ENCODE measurements around the gene PIGN. TPM values are rescaled to one million over a fixed set of nuclear protein-coding genes. Genes with fewer than 3 reads are reported as not detected.

The PIGN gene
- total RNA-seq, 2 experiments from 2014 or later: 25.0 to 28.2 TPM

DNA sequence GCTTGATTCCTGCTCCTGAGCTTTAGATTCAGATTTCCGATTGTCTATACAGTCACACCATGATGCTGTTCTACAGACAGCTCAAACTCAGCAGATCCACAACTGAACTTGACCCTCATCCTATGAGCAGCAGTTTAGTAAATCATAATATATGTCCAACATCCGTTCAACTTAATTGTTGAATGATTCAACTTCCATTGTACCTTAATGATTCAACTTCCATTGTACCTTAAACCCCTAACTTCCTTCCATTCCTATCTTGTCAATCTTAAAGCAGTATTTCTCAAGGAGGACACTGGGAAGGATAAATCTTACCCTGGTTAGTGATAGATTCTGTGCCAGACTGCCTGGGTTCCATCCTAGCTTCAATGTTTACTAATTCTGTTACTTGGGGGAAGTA, 60.1 kb downstream of the PIGN start:
- no peak overlapping the region for H3K27ac Mint-ChIP-seq
- H3K9me3 Mint-ChIP-seq: no peaks in the 10 kb centered on the region
- no peak for ATAC-seq (ENCODE audit: low read depth)
- H3K36me3 Mint-ChIP-seq: no peaks in the 10 kb centered on the region
- DNase-seq: no peak
- H3K4me3 Mint-ChIP-seq: no peak overlapping the region
- H3K27me3 Mint-ChIP-seq: no peaks in the 10 kb centered on the region
- POLR2A ChIA-PET: no interaction called here
- no peaks in the 10 kb centered on the region for H3K4me1 Mint-ChIP-seq

DNA sequence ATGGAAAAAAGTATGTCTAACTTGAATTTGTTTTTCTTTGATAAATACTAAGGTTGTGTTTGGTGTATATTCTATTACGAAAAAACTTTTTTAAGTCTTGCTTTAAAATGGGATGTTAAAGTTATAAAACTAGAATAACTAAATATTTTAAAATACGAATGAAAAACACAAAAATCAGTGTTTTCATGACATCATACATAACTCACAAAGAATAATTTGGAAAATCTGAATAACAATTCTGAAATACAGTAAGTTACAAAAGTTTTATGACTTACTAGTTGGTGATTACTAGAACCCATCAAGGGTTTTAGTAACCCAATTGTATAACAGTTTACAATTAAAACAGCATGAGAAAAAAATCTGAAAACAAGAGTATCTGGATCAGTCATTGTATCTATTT, 61.2 kb downstream of the PIGN start:
- H3K4me1 Mint-ChIP-seq: no peaks in the 10 kb centered on the region

DNA sequence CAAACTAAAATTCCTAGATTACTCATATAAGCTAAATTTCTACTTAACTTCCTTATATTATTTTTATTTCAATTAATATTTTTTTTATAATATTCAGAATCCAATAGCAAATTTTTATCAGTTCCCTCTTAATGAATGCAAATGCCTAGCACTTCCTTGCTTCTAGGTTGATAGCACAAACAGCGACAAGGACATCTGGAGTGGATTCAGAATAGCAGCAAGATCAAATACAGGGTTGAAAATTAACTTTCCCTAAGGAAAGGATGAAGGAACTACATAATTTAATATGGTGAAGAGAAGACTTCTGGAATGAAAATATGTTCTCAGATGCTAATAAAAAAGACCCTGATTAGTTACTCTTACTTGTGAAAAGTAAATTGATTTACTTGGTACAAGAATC, 64.5 kb downstream of the PIGN start:
- ATAC-seq (ENCODE audit: low read depth): no peak
- POLR2A ChIA-PET: no interaction called here

More for the DNA sequence above, 61.2 kb downstream of the PIGN start:
- Mint-ChIP-seq H3K27ac (no peak overlapping the region), H3K36me3 (no peaks in the 10 kb centered on the region), H3K27me3 (no peaks in the 10 kb centered on the region), H3K9me3 (no peaks in the 10 kb centered on the region), H3K4me3 (no peak overlapping the region)
- no peak for ATAC-seq (ENCODE audit: low read depth)
- POLR2A ChIA-PET: no interaction called here
- no peak for DNase-seq

DNA sequence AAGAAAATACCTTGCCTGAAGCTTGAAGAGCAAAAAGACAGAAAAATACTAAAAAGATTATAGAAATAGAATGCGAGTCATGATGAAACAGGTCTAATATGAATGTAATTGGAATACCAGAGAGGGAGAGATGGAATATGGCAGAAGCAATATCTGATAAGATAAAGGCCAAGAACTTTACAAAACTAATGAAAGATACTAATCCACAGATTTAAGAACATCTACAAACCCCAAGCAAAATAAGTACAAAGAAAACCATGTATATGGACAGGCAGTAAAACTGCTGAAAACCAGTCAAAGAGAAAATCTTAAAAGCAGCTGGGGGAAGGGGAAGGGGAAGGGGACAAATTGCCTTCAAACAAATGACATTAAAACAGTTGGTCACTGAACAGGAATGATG, 67.0 kb downstream of the PIGN start:
- no peak for DNase-seq
- ATAC-seq (ENCODE audit: low read depth): no peak
- peaks cover 9% of the 10 kb centered on the region for H3K36me3 Mint-ChIP-seq
- no peaks in the 10 kb centered on the region for H3K27me3 Mint-ChIP-seq
- no peak overlapping the region for H3K27ac Mint-ChIP-seq
- no peaks in the 10 kb centered on the region for H3K4me1 Mint-ChIP-seq
- H3K4me3 Mint-ChIP-seq: no peak overlapping the region
- no peaks in the 10 kb centered on the region for H3K9me3 Mint-ChIP-seq
- POLR2A ChIA-PET: no interaction called here

More for the DNA sequence above, 64.5 kb downstream of the PIGN start:
- H3K9me3 Mint-ChIP-seq: no peaks in the 10 kb centered on the region
- H3K4me1 Mint-ChIP-seq: no peaks in the 10 kb centered on the region
- peaks cover 9% of the 10 kb centered on the region for H3K36me3 Mint-ChIP-seq
- no peaks in the 10 kb centered on the region for H3K27me3 Mint-ChIP-seq
- H3K27ac Mint-ChIP-seq: no peak overlapping the region
- no peak overlapping the region for H3K4me3 Mint-ChIP-seq
- DNase-seq: no peak

DNA sequence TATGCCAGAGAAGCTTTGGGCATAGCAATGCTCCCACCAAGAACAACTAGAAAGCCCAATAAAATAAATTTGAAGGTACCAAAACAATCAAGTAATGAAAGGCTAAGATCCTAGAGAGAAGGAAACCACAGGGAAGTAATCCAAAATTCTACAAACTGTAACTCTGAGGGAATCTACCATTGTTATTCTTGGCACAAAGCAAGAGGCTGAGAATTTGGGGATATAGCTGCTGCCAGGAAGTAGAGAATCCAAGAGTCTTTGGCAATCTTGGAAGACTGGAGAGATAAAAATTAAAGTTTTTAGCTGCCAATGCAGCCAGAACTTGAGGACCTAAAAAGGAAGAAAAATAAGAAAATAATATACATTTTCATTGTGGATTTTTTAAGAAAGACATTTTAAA, 68.5 kb downstream of the PIGN start:
- Mint-ChIP-seq H3K4me1 (no peaks in the 10 kb centered on the region), H3K4me3 (no peak overlapping the region), H3K27ac (no peak overlapping the region), H3K36me3 (peaks cover 9% of the 10 kb centered on the region), H3K9me3 (no peaks in the 10 kb centered on the region), H3K27me3 (no peaks in the 10 kb centered on the region)
- ATAC-seq (ENCODE audit: low read depth) (no peak), DNase-seq (no peak)
- POLR2A ChIA-PET: no interaction called here

DNA sequence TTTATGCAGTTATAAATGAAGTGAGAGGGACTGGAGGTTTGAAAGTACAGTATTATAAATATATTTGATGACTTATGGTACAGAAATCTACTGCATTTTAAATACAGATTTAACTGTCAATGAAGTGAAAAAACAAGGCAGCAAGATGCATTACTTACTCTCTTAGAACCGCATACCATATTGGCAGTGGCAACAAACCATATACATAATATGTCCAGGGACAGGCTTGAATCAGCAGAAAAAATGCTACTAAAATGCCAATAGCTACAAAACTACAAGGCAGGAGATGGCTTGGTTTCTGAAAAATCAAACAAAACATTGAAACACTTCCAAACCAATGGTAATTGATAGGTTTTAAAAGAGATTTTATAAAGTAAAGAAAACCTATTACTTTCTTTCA, 77.2 kb downstream of the PIGN start:
- H3K27me3 Mint-ChIP-seq: no peaks in the 10 kb centered on the region
- no peaks in the 10 kb centered on the region for H3K4me1 Mint-ChIP-seq
- no peak overlapping the region for H3K4me3 Mint-ChIP-seq
- H3K36me3 Mint-ChIP-seq: no peaks in the 10 kb centered on the region
- POLR2A ChIA-PET: no interaction called here
- no peak overlapping the region for H3K27ac Mint-ChIP-seq
- ATAC-seq (ENCODE audit: low read depth) (no peak), DNase-seq (no peak)
- H3K9me3 Mint-ChIP-seq: no peaks in the 10 kb centered on the region

DNA sequence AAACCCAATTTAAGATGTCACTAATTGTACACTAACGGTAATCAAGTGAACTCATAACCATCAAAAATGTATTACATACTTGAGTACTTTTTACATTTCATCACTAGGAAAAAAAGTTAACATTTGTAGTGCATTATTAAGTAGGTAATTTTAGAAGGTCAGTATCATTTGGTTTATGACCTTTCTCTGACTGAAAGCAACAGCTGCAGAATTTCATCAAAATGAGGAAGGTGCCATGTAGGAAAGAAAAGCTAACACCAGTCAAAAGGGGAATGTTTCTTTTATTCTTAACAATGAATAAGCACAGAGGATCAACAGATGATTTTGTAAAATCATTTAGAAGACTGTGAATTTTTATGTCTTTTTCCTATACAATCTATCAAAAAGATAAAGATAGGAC, 79.0 kb downstream of the PIGN start:
- H3K27me3 Mint-ChIP-seq: no peaks in the 10 kb centered on the region
- H3K4me1 Mint-ChIP-seq: no peaks in the 10 kb centered on the region
- H3K27ac Mint-ChIP-seq: no peak overlapping the region
- POLR2A ChIA-PET: no interaction called here
- H3K4me3 Mint-ChIP-seq: no peak overlapping the region
- no peak for DNase-seq
- no peaks in the 10 kb centered on the region for H3K9me3 Mint-ChIP-seq
- no peak for ATAC-seq (ENCODE audit: low read depth)
- peaks cover 5% of the 10 kb centered on the region for H3K36me3 Mint-ChIP-seq

DNA sequence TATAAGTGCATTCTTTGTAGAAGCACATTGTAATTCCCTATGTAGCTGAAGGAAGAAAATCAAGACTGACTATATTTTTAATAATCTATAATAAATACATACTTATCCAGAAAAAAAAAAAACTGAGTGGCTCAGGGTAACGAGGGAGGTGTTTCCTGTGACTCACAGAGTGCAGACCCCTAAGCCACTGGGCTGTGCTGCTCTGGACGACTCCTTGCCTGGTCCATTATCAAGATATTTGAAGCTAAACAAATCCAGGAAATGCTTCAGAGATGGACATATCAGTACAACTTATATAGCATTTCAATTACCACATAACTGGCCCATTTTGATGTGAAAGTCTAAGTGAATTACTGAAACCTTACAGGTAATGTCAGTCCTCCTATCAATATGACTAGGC, 80.6 kb downstream of the PIGN start:
- POLR2A ChIA-PET: no interaction called here
- Mint-ChIP-seq H3K4me3 (no peak overlapping the region), H3K27me3 (no peaks in the 10 kb centered on the region), H3K4me1 (no peaks in the 10 kb centered on the region), H3K36me3 (peaks cover 9% of the 10 kb centered on the region), H3K9me3 (no peaks in the 10 kb centered on the region), H3K27ac (no peak overlapping the region)
- no peak for ATAC-seq (ENCODE audit: low read depth)
- DNase-seq: no peak

DNA sequence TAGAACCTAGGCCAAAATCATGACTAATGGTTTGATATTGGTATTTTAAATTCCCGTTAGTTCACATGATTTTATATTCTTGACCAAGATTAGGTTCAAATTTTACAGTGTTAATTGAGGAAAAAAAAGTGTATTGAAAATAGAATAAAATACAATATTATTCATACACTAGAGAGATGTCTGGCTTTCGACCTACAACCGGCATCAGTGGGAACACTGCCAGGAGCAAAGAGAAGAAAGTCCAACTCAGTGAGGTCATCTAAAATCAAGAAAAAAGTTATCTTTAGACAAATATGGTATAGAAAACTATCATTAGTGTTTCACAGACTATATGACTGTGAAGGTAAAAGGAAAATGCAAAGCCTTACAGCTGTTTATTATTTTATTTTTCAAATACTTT, 81.5 kb downstream of the PIGN start:
- POLR2A ChIA-PET: no interaction called here
- H3K4me1 Mint-ChIP-seq: no peaks in the 10 kb centered on the region
- no peak overlapping the region for H3K27ac Mint-ChIP-seq
- ATAC-seq (ENCODE audit: low read depth) (no peak), DNase-seq (no peak)
- peaks cover 2% of the 10 kb centered on the region for H3K9me3 Mint-ChIP-seq
- H3K4me3 Mint-ChIP-seq: no peak overlapping the region
- H3K36me3 Mint-ChIP-seq: peaks cover 12% of the 10 kb centered on the region
- no peaks in the 10 kb centered on the region for H3K27me3 Mint-ChIP-seq

DNA sequence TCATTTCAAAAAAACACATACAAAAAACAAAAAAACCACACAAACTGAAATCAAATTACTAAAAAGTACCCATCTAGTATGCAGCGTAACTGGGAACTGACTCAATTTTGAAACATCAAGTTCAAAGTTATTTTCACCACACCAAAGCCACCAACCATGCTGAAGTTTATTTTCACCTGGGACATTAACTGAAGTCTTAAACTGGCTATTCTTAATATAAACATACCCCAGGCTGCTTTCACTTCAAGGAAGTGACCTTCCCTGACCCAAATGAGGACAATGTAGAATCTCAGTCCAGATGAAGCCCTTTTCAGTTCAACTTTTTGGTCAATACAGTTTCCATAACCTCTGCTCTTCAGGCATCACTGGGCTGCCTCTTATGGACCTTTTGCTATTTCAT, 84.6 kb downstream of the PIGN start:
- ATAC-seq (ENCODE audit: low read depth): no peak
- H3K27ac Mint-ChIP-seq: no peak overlapping the region

DNA sequence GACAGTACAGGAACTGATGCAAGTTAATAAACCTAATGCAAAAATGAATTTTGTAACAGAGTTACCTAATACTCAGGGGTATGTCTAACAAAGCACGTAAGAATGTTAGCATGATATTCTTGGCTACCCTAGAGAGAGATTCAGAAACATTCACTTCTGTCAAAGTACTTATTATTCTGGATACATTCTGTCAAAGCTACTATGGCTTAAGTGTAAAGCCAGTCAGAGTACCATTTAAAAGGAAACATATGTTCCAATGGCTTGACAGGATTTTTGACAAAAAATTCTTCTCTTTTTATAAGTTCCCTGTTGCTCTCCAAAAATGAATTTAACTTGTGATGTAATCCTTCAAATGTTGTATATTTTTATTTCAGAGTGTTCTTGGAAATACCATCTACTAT, 85.5 kb downstream of the PIGN start:
- H3K4me3 Mint-ChIP-seq: no peak overlapping the region
- H3K4me1 Mint-ChIP-seq: no peaks in the 10 kb centered on the region
- H3K36me3 Mint-ChIP-seq: peaks cover 39% of the 10 kb centered on the region
- ATAC-seq (ENCODE audit: low read depth) (no peak), DNase-seq (no peak)
- peaks cover 2% of the 10 kb centered on the region for H3K9me3 Mint-ChIP-seq
- no peak overlapping the region for H3K27ac Mint-ChIP-seq
- no peaks in the 10 kb centered on the region for H3K27me3 Mint-ChIP-seq
- POLR2A ChIA-PET: no interaction called here

More for the DNA sequence above, 84.6 kb downstream of the PIGN start:
- H3K36me3 Mint-ChIP-seq: peaks cover 38% of the 10 kb centered on the region
- peaks cover 2% of the 10 kb centered on the region for H3K9me3 Mint-ChIP-seq
- no peak for DNase-seq
- POLR2A ChIA-PET: no interaction called here
- H3K27me3 Mint-ChIP-seq: no peaks in the 10 kb centered on the region
- H3K4me1 Mint-ChIP-seq: no peaks in the 10 kb centered on the region
- no peak overlapping the region for H3K4me3 Mint-ChIP-seq

DNA sequence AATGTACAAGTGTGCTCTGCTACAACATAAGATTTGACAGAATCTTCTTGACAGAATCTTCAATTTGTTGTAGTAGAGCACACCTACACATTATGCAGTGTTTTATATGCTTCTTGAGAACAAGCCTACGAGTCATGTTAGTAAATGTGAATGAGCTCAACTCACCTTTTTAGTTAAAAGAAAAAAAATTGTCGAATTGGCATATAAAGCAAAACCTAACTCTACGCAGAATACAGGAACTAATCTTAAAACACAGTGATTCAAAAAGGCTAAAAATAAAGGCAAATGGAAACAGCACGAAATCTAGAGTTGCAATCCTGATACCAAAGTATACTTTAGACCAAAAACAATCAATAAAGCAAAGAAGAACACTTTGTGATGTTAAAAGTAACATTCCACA, 87.9 kb downstream of the PIGN start:
- no peak overlapping the region for H3K4me3 Mint-ChIP-seq
- no peak for DNase-seq
- H3K4me1 Mint-ChIP-seq: no peaks in the 10 kb centered on the region
- POLR2A ChIA-PET: no interaction called here
- H3K9me3 Mint-ChIP-seq: peaks cover 2% of the 10 kb centered on the region
- no peak for ATAC-seq (ENCODE audit: low read depth)
- H3K27ac Mint-ChIP-seq: no peak overlapping the region
- no peaks in the 10 kb centered on the region for H3K27me3 Mint-ChIP-seq
- peaks cover 45% of the 10 kb centered on the region for H3K36me3 Mint-ChIP-seq

DNA sequence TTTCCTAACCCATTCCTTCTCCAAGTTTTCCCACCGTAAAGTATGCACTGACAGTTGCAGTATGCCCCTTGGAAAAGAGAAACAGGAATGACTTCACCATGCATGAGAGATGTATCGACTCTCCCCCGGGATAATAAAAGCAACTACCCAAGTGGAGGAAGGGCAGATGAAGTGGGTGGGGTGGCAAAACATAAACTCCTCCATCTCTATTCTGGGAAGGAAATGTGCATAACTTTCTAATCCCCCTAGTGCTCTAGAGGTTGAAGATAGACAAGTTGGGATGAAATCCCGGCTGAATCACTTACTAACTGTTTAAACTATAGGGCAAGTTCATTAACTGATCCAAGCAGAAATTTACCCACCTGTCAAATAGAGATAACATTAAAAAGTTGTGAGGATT, 89.2 kb downstream of the PIGN start:
- ATAC-seq (ENCODE audit: low read depth): no peak
- Mint-ChIP-seq H3K4me3 (no peak overlapping the region), H3K27ac (no peak overlapping the region), H3K27me3 (no peaks in the 10 kb centered on the region), H3K4me1 (no peaks in the 10 kb centered on the region), H3K9me3 (peaks cover 2% of the 10 kb centered on the region), H3K36me3 (peaks cover 40% of the 10 kb centered on the region)
- POLR2A ChIA-PET: no interaction called here
- DNase-seq: no peak

DNA sequence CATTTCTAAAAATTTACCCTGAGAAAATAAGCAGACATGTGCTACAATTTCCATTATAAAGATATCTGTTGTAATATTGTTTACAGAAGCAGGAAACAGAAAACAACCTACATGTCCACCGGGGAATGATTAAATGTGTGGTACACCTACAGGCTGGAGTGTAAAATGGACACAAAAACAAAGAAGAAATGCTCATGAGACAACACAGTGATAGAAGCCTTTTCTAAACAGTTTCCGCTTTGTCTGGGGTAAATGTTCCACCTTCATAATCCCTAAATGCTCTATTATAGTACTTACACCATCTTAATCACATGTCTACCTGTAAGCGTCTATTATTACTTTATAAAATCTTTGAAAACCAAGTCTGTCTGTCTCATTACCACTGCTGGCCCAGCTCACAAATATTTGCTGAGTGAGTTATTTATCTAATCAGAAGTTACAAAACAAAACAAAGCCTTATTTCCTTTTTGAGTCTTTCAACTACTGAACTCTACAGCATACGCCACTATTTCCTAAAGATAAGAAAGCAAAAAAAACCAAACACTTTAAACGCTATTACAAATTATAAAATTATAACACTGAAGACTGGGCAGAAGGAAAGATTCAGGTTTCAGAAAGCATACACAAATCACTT, 95.3 kb downstream of the PIGN start:
- Mint-ChIP-seq H3K36me3 (peaks cover 19% of the 10 kb centered on the region), H3K27ac (no peak overlapping the region), H3K27me3 (no peaks in the 10 kb centered on the region), H3K4me1 (peaks cover 14% of the 10 kb centered on the region), H3K4me3 (no peak overlapping the region), H3K9me3 (no peaks in the 10 kb centered on the region)
- POLR2A ChIA-PET: no interaction called here
- ATAC-seq (ENCODE audit: low read depth) (no peak), DNase-seq (no peak)

DNA sequence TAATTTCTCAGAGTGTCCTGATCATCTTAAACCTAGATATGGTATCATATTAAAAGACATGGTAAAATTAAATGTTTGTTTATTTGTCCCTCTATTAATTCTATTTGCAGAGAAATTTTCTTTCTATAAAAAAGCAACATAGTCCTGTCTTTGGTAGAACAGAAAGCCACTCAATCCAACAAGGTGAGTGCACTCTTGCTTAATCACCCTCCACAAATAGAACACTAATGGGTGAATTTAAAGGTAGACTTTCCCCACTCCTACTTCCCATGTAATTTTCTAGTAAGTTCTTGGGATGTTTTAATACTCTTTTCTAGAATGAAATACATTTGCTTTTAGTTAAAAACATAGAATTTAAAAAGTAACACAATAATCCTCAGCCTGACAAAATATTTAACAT, 97.7 kb downstream of the PIGN start:
- Mint-ChIP-seq H3K4me1 (peaks cover 14% of the 10 kb centered on the region), H3K9me3 (no peaks in the 10 kb centered on the region), H3K27ac (no peak overlapping the region), H3K4me3 (no peak overlapping the region), H3K36me3 (peaks cover 21% of the 10 kb centered on the region), H3K27me3 (no peaks in the 10 kb centered on the region)
- ATAC-seq (ENCODE audit: low read depth) (no peak), DNase-seq (no peak)
- POLR2A ChIA-PET: no interaction called here
